Colonic mucosa (tissue), 4 donors: Measurements from ENCODE around the gene HNRNPH2. TPM values are rescaled to one million over a fixed set of nuclear protein-coding genes. Genes with fewer than 3 reads are reported as not detected.

Experiments
- DNase-seq: peaks from one replicate; pipeline ENCODE4 v3.0.0-alpha.2; 2020
- H3K27ac ChIP-seq: fragments of 200-600 bp; one replicate; pipeline ENCODE4 v1.8.0; 2021
- H3K27me3 ChIP-seq: fragments of 200-600 bp; one replicate; pipeline ENCODE4 v1.8.0; 2021
- H3K36me3 ChIP-seq: fragments of 200-600 bp; one replicate; pipeline ENCODE4 v1.8.0; 2021
- H3K4me1 ChIP-seq: fragments of 200-600 bp; one replicate; pipeline ENCODE4 v1.8.0; 2021; ENCODE audit warnings: mild to moderate bottlenecking
- H3K4me3 ChIP-seq: fragments of 200-600 bp; one replicate; pipeline ENCODE4 v1.8.0; 2021
- H3K9ac ChIP-seq, 2 donors: one replicate each; pipeline ENCODE4 v1.7.0; 2013; ENCODE audit warnings: control low read depth in 2 of 2, low read depth in 2 of 2, low read length in 2 of 2
- H3K9me3 ChIP-seq: fragments of 200-600 bp; one replicate; pipeline ENCODE4 v1.8.0; 2021
- CTCF ChIP-seq: fragments of 200-600 bp; IDR thresholded peaks from one replicate; pipeline ENCODE4 v1.8.0; 2022; ENCODE audit warnings: antibody characterized with exemption, mild to moderate bottlenecking
- intact Hi-C: fragments of 100-400 bp; cut with DNase I; formaldehyde crosslinking; loops from one replicate; pipeline ENCODE4 v1.14.1; 2022
- total RNA-seq, 2 donors: library from RNA; stranded (reverse); fragmentation: NEBNext Ultra II Directional in 1 of 2; extraction: Animal tissue kit (Norgen Biotek cat#: 25700) in 1 of 2; gene quantifications; one replicate each; pipeline ENCODE4 v1.2.1, GENCODE V29; 2021
- donor health status: healthy.
- donor health status: DM: no; HTN: no; CAD: no.
- donor health status: DM: no; HTN: no; CAD: no.

The HNRNPH2 gene
- total RNA-seq, 2 donors from 2014 or later: 61.7 to 72.1 TPM

GRCh38 chrX:101442085-101442484, 34.1 kb downstream of the HNRNPH2 start:
- Histone ChIP-seq H3K9me3 (no peaks in the 10 kb centered on the region), H3K4me1 (no peaks in the 10 kb centered on the region), H3K27me3 (no peaks in the 10 kb centered on the region), H3K9ac (no peak overlapping the region), H3K36me3 (no peaks in the 10 kb centered on the region), H3K4me3 (no peak overlapping the region), H3K27ac (no peak overlapping the region)
- no peak for DNase-seq
- intact Hi-C loops: no loop called here
- no peak for TF ChIP-seq CTCF

GRCh38 chrX:101449279-101449678, 41.3 kb downstream of the HNRNPH2 start:
- DNase-seq: no peak
- Histone ChIP-seq H3K4me1 (no peaks in the 10 kb centered on the region), H3K4me3 (no peak overlapping the region), H3K27ac (no peak overlapping the region), H3K9ac (no peak overlapping the region), H3K27me3 (no peaks in the 10 kb centered on the region), H3K9me3 (no peaks in the 10 kb centered on the region), H3K36me3 (no peaks in the 10 kb centered on the region)
- no peak for TF ChIP-seq CTCF
- intact Hi-C loops: no loop called here

- intact Hi-C loops: no loop called here
- Histone ChIP-seq H3K27ac (no peak overlapping the region), H3K9me3 (no peaks in the 10 kb centered on the region), H3K4me1 (no peaks in the 10 kb centered on the region), H3K36me3 (no peaks in the 10 kb centered on the region), H3K4me3 (no peak overlapping the region), H3K9ac (no peak overlapping the region), H3K27me3 (no peaks in the 10 kb centered on the region)
- no peak for DNase-seq
- no peak for TF ChIP-seq CTCF
These were observed 42.1 kb downstream of the HNRNPH2 start for GRCh38 chrX:101450085-101450484.

- DNase-seq: no peak
These were observed 42.9 kb downstream of the HNRNPH2 start for GRCh38 chrX:101450961-101451360.

GRCh38 chrX:101452056-101452455, 44.0 kb downstream of the HNRNPH2 start:
- Histone ChIP-seq H3K4me3 (no peak overlapping the region), H3K9ac (no peak overlapping the region), H3K9me3 (no peaks in the 10 kb centered on the region), H3K27me3 (no peaks in the 10 kb centered on the region), H3K4me1 (no peaks in the 10 kb centered on the region), H3K27ac (no peak overlapping the region), H3K36me3 (no peaks in the 10 kb centered on the region)
- intact Hi-C loops: no loop called here
- TF ChIP-seq CTCF: no peak
- DNase-seq: no peak

More at GRCh38 chrX:101450961-101451360, 42.9 kb downstream of the HNRNPH2 start:
- no peak for TF ChIP-seq CTCF
- no peaks in the 10 kb centered on the region for H3K36me3 ChIP-seq
- no peaks in the 10 kb centered on the region for H3K9me3 ChIP-seq
- H3K4me3 ChIP-seq: no peak overlapping the region
- no peak overlapping the region for H3K27ac ChIP-seq
- H3K9ac ChIP-seq: no peak overlapping the region
- no peaks in the 10 kb centered on the region for H3K27me3 ChIP-seq
- intact Hi-C loops: no loop called here
- no peaks in the 10 kb centered on the region for H3K4me1 ChIP-seq

GRCh38 chrX:101460669-101461068, 52.6 kb downstream of the HNRNPH2 start:
- Histone ChIP-seq H3K4me3 (no peak overlapping the region), H3K27me3 (no peaks in the 10 kb centered on the region), H3K9ac (no peak overlapping the region), H3K4me1 (no peaks in the 10 kb centered on the region), H3K9me3 (no peaks in the 10 kb centered on the region), H3K27ac (no peak overlapping the region), H3K36me3 (no peaks in the 10 kb centered on the region)
- no peak for DNase-seq
- no peak for TF ChIP-seq CTCF
- intact Hi-C loops: no loop called here
